Panc1 (cell line): ENCODE results near the gene MECR. TPM values are rescaled to one million over a fixed set of nuclear protein-coding genes. Genes with fewer than 3 reads are reported as not detected.

Source experiments
- ATAC-seq: fragments of 200-7000 bp; cut with Tn5 transposase; 2 replicates; pipeline ENCODE4 v1.9.1; 2020; ENCODE audit warnings: mild to moderate bottlenecking, moderate library complexity
- BruUV-seq: library from RNA; stranded (reverse); fragments of 400-500 nt; replicated peaks from 2 replicates; lab custom pipeline; 2021; lab: Mats Ljungman, UMichigan
- CTCF ChIA-PET: fragments of 300-600 bp; sonication (Branson Sonifier 250); formaldehyde crosslinking; loops from one replicate; lab custom pipeline; 2022; ENCODE audit warnings: antibody characterized with exemption; lab: Charles Lee
- POLR2A ChIA-PET: fragments of 300-600 bp; sonication (Branson Sonifier 250); formaldehyde crosslinking; loops from one replicate; lab custom pipeline; 2022; ENCODE audit warnings: antibody characterized with exemption; lab: Charles Lee
- DNase-seq: peaks from one replicate; pipeline ENCODE4 v3.0.0-alpha.2; 2010; ENCODE audit warnings: low read depth, low spot score
- H3K27ac ChIP-seq: 2 replicates; pipeline ENCODE4 v1.5.1; 2011; ENCODE audit warnings: mild to moderate bottlenecking, low read length, inconsistent platforms
- H3K27me3 ChIP-seq: fragments of 200-500 bp; sonication (Bioruptor generic); 2 replicates; pipeline ENCODE4 v1.6.0; 2014; ENCODE audit warnings: low read length, inconsistent platforms; ENCODE audit not compliant: control insufficient read depth, insufficient read depth
- H3K36me3 ChIP-seq: fragments of 200-500 bp; sonication (Bioruptor generic); 2 replicates; pipeline ENCODE4 v1.5.1; 2014; ENCODE audit warnings: inconsistent platforms, mild to moderate bottlenecking, low read length, moderate library complexity; ENCODE audit not compliant: control insufficient read depth, insufficient read depth
- H3K4me1 ChIP-seq: 2 replicates; pipeline ENCODE4 v1.5.1; 2011; ENCODE audit warnings: inconsistent platforms, mild to moderate bottlenecking, low read length, moderate library complexity; ENCODE audit not compliant: control insufficient read depth, insufficient read depth
- H3K4me3 ChIP-seq, 2 experiments: 2 replicates each; pipeline ENCODE4 v1.5.1; 2011 to 2012; ENCODE audit warnings: low read depth in 2 of 2, low read length in 2 of 2, mild to moderate bottlenecking in 2 of 2, inconsistent platforms in 1 of 2, moderate library complexity in 1 of 2
- H3K9me3 ChIP-seq: fragments of 200-500 bp; sonication (Bioruptor generic); 2 replicates; pipeline ENCODE4 v1.5.1; 2014; ENCODE audit warnings: low read depth, mild to moderate bottlenecking, inconsistent platforms, low read length, moderate library complexity; ENCODE audit not compliant: control insufficient read depth, insufficient read depth
- CTCF ChIP-seq: fragments of 450-650 bp; IDR thresholded peaks from 2 replicates; pipeline ENCODE4 v1.5.1; 2017; ENCODE audit warnings: mild to moderate bottlenecking
- POLR2AphosphoS5 ChIP-seq: IDR thresholded peaks from 2 replicates; pipeline ENCODE4 v1.6.1; 2012; ENCODE audit warnings: mild to moderate bottlenecking, low read depth, low read length, moderate library complexity
- REST ChIP-seq, 2 experiments: IDR thresholded peaks; 2 replicates each; pipeline ENCODE4 v1.6.1; 2011 to 2012; ENCODE audit warnings: low read depth in 2 of 2, control low read depth in 1 of 2, low read length in 1 of 2, mild to moderate bottlenecking in 1 of 2, moderate library complexity in 1 of 2; ENCODE audit not compliant: insufficient read depth in 1 of 2
- SIN3A ChIP-seq: IDR thresholded peaks from 2 replicates; pipeline ENCODE4 v1.6.1; 2012; ENCODE audit warnings: low read depth, mild to moderate bottlenecking, low read length, moderate library complexity, borderline replicate concordance; ENCODE audit not compliant: insufficient read depth
- TCF7L2 ChIP-seq: IDR thresholded peaks from 2 replicates; pipeline ENCODE4 v1.6.1; 2011; ENCODE audit warnings: mild to moderate bottlenecking, low read depth, low read length, inconsistent platforms
- in situ Hi-C: cut with HindIII; loops from 2 replicates; pipeline ENCODE4 v1.10.0; 2016; ENCODE audit warnings: low sequenced_read_pairs, low pct_unique_long_range_greater_than_20kb
- intact Hi-C: fragments of 100-400 bp; cut with micrococcal nuclease; formaldehyde crosslinking; loops from one replicate; pipeline ENCODE4 v1.10.0; 2022; ENCODE audit not compliant: unreplicated experiment
- total RNA-seq: library from RNA; stranded (reverse); gene quantifications from one replicate; pipeline ENCODE4 v1.2.1, GENCODE V29; 2021; ENCODE audit not compliant: unreplicated experiment

Gene MECR
- total RNA-seq, 1 experiment from 2014 or later: 25.7 TPM

- BruUV-seq: no TSS peak
- CTCF ChIA-PET: no interaction called here
- POLR2A ChIA-PET: interaction anchor here (0.7 kb wide), 1 partner anchor 123 kb away, joined by 3 read pairs; no protein-coding TSS in a partner anchor
Observed at GRCh38 chr1:29169976-29170375, 60.8 kb downstream of the MECR start.

GRCh38 chr1:29167904-29168303 is 62.8 kb downstream of the MECR start:
- ChIA-PET CTCF (interaction anchor here (0.6 to 0.7 kb wide), 3 partner anchors 60 to 782 kb away, joined by 4 to 12 read pairs (median 6); no protein-coding TSS in a partner anchor), POLR2A (no interaction called here)
- BruUV-seq: no TSS peak
- Histone ChIP-seq H3K4me1 (peaks cover 10% of the 10 kb centered on the region; the same call in 1 of the 2 replicates), H3K9me3 (no peaks in the 10 kb centered on the region), H3K27me3 (no peaks in the 10 kb centered on the region), H3K4me3 (no peak overlapping the region), H3K27ac (no peak overlapping the region), H3K36me3 (peaks cover 9% of the 10 kb centered on the region; the same call in 1 of the 2 replicates)
- in situ Hi-C loops (no loop called here), intact Hi-C loops (no loop called here)
- no peak for DNase-seq
- TF ChIP-seq SIN3A: no peak
- no peak for TF ChIP-seq TCF7L2
- no peak for TF ChIP-seq CTCF
- TF ChIP-seq REST (IDR thresholded peaks at IDR 0.05; ENCODE audit: insufficient read depth in 1 of 2, low read depth in 2 of 2, low read length in 1 of 2): no peak
- TF ChIP-seq POLR2AphosphoS5: no peak
- no peak for ATAC-seq

More at GRCh38 chr1:29169976-29170375, 60.8 kb downstream of the MECR start:
- H3K9me3 ChIP-seq: no peaks in the 10 kb centered on the region
- H3K36me3 ChIP-seq: peaks cover 2% of the 10 kb centered on the region; the same call in 1 of the 2 replicates
- H3K4me3 ChIP-seq: no peak overlapping the region
- no peak overlapping the region for H3K27ac ChIP-seq
- DNase-seq (no peak), ATAC-seq (no peak)
- in situ Hi-C loops (no loop called here), intact Hi-C loops (no loop called here)
- H3K4me1 ChIP-seq: peaks cover 10% of the 10 kb centered on the region; the same call in 1 of the 2 replicates
- no peak for TF ChIP-seq CTCF
- H3K27me3 ChIP-seq: no peaks in the 10 kb centered on the region
